ENCODE data around the gene CROCC2. TPM values are rescaled to one million over a fixed set of nuclear protein-coding genes. Genes with fewer than 3 reads are reported as not detected.

Gene CROCC2
- total and polyA plus RNA-seq, 8 donors, result 0.03 to 4.9 TPM; not detected in 6

DNA sequence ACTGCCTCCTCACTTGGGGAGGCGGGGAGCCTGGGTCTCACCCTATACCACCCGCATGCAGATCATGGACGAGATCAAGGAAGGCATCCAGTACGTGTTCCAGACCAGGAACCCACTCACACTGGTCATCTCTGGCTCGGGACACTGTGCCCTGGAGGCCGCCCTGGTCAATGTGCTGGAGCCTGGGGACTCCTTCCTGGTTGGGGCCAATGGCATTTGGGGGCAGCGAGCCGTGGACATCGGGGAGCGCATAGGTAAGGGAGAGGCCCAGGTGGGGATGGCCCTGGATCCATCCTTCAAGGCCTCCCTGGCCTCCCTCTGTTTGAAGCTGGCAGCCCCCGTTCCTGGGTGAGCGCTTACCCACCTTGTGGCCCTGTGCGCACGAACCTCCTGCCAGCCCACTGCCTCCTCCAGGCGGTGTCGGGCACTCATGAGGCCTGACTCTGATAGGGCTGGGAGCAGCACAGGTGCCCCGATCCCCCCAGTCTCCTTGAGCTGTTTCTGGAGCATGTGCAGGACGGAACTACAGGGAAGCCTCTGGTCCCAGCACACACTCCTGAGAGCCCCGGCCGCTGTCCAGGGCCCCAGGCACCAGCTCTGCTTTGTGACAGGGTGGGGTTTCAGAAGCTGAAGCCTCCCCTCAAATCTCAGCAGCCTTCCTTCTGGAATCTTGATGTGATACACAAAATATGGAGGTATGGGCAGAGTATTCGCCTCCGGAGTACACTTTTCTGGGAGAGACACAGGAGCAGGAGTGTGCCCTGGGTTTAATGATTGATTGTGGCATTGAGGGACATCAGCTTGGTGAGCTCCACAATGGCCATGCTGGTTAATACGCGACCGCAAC, 36.8 kb upstream of the CROCC2 start:
- WGBS, 5 donors, result 90 to 93% (median 91%) methylated on average over 15 to 25 of the region's 25 CpGs
- no peak for DNase-seq
- Histone ChIP-seq H3K4me1 (peaks cover 0 to 3% (median 0%) of the 10 kb centered on the region in 4 donors), H3K36me3 (no peaks in the 10 kb centered on the region), H3K27ac (no peak overlapping the region), H3K4me3 (no peak overlapping the region), H3K27me3 (peaks cover 0 to 15% (median 0%) of the 10 kb centered on the region in 3 donors), H3K9me3 (no peaks in the 10 kb centered on the region)
- TF ChIP-seq POLR2AphosphoS5 (IDR thresholded peaks at IDR 0.05) (no peak), POLR2A (IDR thresholded peaks at IDR 0.05) (no peak), EP300 (IDR thresholded peaks at IDR 0.05) (no peak)
- TF ChIP-seq, protein P1, sequence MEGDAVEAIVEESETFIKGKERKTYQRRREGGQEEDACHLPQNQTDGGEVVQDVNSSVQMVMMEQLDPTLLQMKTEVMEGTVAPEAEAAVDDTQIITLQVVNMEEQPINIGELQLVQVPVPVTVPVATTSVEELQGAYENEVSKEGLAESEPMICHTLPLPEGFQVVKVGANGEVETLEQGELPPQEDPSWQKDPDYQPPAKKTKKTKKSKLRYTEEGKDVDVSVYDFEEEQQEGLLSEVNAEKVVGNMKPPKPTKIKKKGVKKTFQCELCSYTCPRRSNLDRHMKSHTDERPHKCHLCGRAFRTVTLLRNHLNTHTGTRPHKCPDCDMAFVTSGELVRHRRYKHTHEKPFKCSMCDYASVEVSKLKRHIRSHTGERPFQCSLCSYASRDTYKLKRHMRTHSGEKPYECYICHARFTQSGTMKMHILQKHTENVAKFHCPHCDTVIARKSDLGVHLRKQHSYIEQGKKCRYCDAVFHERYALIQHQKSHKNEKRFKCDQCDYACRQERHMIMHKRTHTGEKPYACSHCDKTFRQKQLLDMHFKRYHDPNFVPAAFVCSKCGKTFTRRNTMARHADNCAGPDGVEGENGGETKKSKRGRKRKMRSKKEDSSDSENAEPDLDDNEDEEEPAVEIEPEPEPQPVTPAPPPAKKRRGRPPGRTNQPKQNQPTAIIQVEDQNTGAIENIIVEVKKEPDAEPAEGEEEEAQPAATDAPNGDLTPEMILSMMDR (IDR thresholded peaks at IDR 0.05), result no peak
- intact Hi-C loops (cut with DNase I; ENCODE audit: low total_unique reads), result no loop called here

DNA sequence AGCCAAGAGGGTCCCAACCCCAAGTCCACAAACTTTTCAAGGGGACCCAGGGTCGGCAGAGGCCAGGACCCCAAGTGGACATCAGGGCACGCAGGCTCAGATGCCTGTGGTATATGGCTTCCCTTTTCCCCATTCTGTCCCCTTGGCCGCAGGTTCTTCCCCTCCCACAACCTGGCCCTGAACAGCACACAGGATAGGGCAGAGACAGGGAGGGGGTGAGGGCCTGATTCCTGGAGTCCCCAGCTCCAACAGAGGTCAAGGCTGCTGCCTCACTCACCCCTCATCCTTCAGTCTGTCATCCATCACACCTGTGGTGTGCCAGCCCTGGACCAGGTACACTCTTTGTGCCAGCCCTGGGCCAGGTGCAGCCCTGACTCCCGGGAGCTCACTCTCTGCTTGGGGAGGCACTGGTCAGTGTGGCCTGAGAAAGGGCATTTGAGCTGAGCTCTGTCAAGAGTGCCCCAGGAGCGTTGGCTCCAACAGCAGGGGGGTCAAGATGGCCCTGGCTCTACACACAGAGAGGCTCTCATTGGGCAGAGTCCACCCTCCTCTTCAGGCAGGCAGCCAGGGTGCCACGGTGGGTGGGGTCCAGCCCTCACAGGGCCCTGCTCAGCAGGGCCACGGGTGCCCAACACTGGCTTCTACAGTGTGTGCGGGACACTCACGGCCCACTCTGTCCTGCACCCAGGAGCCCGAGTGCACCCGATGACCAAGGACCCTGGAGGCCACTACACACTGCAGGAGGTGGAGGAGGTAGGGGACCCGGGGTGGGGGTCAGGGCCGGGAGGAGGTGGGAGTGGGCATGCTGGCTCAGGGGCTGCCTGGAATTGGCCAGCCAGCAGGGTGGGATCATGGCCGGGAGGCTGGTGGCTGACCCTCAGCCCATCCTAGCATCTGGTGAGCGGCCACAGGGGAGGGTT, 35.9 kb upstream of the CROCC2 start:
- intact Hi-C loops (cut with DNase I; ENCODE audit: low total_unique reads), result no loop called here
- no peak for DNase-seq
- Histone ChIP-seq H3K27ac (no peak overlapping the region), H3K4me3 (no peak overlapping the region), H3K4me1 (peaks cover 0 to 5% (median 0%) of the 10 kb centered on the region in 4 donors), H3K27me3 (peaks cover 0 to 15% (median 0%) of the 10 kb centered on the region in 3 donors), H3K36me3 (no peaks in the 10 kb centered on the region), H3K9me3 (no peaks in the 10 kb centered on the region)
- TF ChIP-seq POLR2A (IDR thresholded peaks at IDR 0.05) (no peak), POLR2AphosphoS5 (IDR thresholded peaks at IDR 0.05) (no peak), EP300 (IDR thresholded peaks at IDR 0.05) (no peak)
- TF ChIP-seq, protein P1 (IDR thresholded peaks at IDR 0.05), result no peak
- 79 to 87% (median 85%) methylated on average over 5 to 15 of the region's 15 CpGs for WGBS, 5 donors

DNA sequence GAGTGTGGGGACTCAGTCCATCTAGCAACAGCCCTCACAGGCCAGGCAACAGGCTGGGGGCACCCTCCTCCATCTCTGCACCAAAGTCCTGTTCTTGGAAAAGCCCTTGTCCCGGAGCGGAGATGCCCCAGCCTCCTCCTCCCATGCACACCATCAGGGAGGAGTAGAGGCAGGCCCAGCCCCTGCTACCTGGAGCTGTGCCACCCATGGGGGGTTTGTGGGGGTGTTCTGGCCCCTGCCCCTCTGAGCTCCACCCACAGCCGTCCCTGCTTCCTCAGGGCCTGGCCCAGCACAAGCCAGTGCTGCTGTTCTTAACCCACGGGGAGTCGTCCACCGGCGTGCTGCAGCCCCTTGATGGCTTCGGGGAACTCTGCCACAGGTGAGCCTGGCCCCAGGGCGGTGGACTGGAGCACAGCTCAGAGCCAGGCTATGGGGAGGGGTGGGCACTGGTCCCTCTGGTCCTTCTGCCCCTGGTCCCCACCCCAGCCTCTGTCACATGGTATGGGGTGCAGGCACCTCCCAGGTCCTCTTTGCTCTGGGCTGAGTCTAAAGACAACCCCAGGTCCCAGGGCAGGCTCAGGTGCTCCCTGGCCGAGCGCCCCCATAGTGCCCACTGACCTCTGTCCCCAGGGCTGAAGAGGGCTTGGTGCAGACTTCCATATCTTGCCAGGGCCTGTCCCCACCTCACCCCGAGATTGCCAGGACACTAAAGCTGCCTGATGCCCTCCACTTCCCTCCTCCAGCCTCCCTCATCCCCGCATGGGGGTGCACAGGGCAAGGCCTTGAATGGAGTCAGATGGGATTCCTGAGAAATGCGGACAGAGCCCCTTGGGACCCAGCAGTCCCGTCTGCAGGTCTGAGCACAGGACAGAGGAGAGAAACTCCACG, 34.8 kb upstream of the CROCC2 start:
- Histone ChIP-seq H3K27ac (no peak overlapping the region), H3K4me1 (peaks cover 0 to 8% (median 0%) of the 10 kb centered on the region in 4 donors), H3K9me3 (no peaks in the 10 kb centered on the region), H3K36me3 (no peaks in the 10 kb centered on the region), H3K27me3 (peaks cover 0 to 15% (median 0%) of the 10 kb centered on the region in 3 donors), H3K4me3 (no peak overlapping the region)
- 76 to 89% (median 88%) methylated on average over 14 to 16 of the region's 16 CpGs for WGBS, 5 donors
- intact Hi-C loops (cut with DNase I; ENCODE audit: low total_unique reads), result no loop called here
- peak in 1 of 2 donors; percentile 1 for DNase-seq
- TF ChIP-seq POLR2AphosphoS5 (IDR thresholded peaks at IDR 0.05) (no peak), EP300 (IDR thresholded peaks at IDR 0.05) (no peak), POLR2A (IDR thresholded peaks at IDR 0.05) (no peak)
- TF ChIP-seq, protein P1 (IDR thresholded peaks at IDR 0.05), result no peak
